Peyer's patch (tissue), 4 donors: ENCODE measurements around the gene GRHL3. TPM values are rescaled to one million over a fixed set of nuclear protein-coding genes. Genes with fewer than 3 reads are reported as not detected.
A peak's percentile ranks its signal among the peaks of the same experiment; 100 is the strongest.

ENCODE experiments used
- DNase-seq, 3 donors: peaks; one replicate each; pipeline ENCODE4 v3.0.0-alpha.2; 2017 to 2019
- H3K27ac ChIP-seq, 4 donors: fragments of 200-600 bp; sonication (generic); one replicate each; pipeline ENCODE4 v1.5.1; 2016 to 2019
- H3K27me3 ChIP-seq, 2 donors: fragments of 200-600 bp; sonication (generic); one replicate each; pipeline ENCODE4 v1.5.1; 2019
- H3K36me3 ChIP-seq, 3 donors: fragments of 200-600 bp; sonication (generic); one replicate each; pipeline ENCODE4 v1.5.1; 2016 to 2019
- H3K4me1 ChIP-seq, 4 donors: fragments of 200-600 bp; sonication (generic); one replicate each; pipeline ENCODE4 v1.5.1; 2016 to 2019
- H3K4me3 ChIP-seq, 4 donors: fragments of 200-600 bp; sonication (generic); 1 replicate in 3 of 4; 2 replicates in 1 of 4; pipeline ENCODE4 v1.5.1; 2016 to 2019; ENCODE audit warnings: mild to moderate bottlenecking in 1 of 4
- H3K9me3 ChIP-seq, 4 donors: fragments of 200-600 bp; sonication (generic); one replicate each; pipeline ENCODE4 v1.5.1; 2016 to 2019; ENCODE audit warnings: mild to moderate bottlenecking in 1 of 4
- CTCF ChIP-seq, 6 experiments: fragments of 450-650 bp in 4 of 6; fragments of 200-600 bp in 2 of 6; sonication (generic) in 1 of 6; IDR thresholded peaks; one replicate each; pipeline ENCODE4 v1.5.1; 2017 to 2019; ENCODE audit warnings: antibody characterized with exemption in 6 of 6, mild to moderate bottlenecking in 3 of 6, moderate library complexity in 1 of 6
- POLR2A ChIP-seq, 2 donors: fragments of 450-650 bp; IDR thresholded peaks; one replicate each; pipeline ENCODE4 v1.5.1; 2017; ENCODE audit warnings: antibody characterized with exemption in 2 of 2, mild to moderate bottlenecking in 2 of 2, moderate library complexity in 2 of 2
- total RNA-seq, 4 donors: library from RNA; depleted of rRNA; stranded (reverse); fragments of >200 nt; gene quantifications; one replicate each; pipeline ENCODE4 v1.1.0, GENCODE V29; 2016

Gene GRHL3
- total RNA-seq, 4 donors from 2014 or later = 0.35 to 1.1 (median 0.66) TPM; not detected in 1

GRCh38 chr1:24364605-24364974 lies 45.4 kb downstream of the GRHL3 start:
- Histone ChIP-seq H3K9me3 (no peaks in the 10 kb centered on the region), H3K27me3 (no peaks in the 10 kb centered on the region), H3K4me1 (peaks cover 0 to 17% (median 0%) of the 10 kb centered on the region in 4 donors), H3K36me3 (peaks cover 0 to 15% (median 0%) of the 10 kb centered on the region in 3 donors), H3K27ac (peak overlapping the region in 1 of 4 donors; percentile 52), H3K4me3 (no peak overlapping the region)
- DNase-seq = peak in 2 of 3 donors; percentile 64 to 65
- TF ChIP-seq POLR2A (IDR thresholded peaks at IDR 0.05) (no peak), CTCF (IDR thresholded peaks at IDR 0.05) (no peak)

- Histone ChIP-seq H3K4me1 (peaks cover 0 to 17% (median 0%) of the 10 kb centered on the region in 4 donors), H3K27ac (peak overlapping the region in 1 of 4 donors; percentile 52), H3K9me3 (no peaks in the 10 kb centered on the region), H3K36me3 (peaks cover 0 to 9% (median 0%) of the 10 kb centered on the region in 3 donors), H3K27me3 (no peaks in the 10 kb centered on the region), H3K4me3 (no peak overlapping the region)
- TF ChIP-seq CTCF (IDR thresholded peaks at IDR 0.05) (no peak), POLR2A (IDR thresholded peaks at IDR 0.05) (no peak)
- no peak for DNase-seq
Measured at GRCh38 chr1:24364975-24365678, 46.0 kb downstream of the GRHL3 start.

- Histone ChIP-seq H3K27me3 (no peaks in the 10 kb centered on the region), H3K27ac (no peak overlapping the region), H3K4me3 (no peak overlapping the region), H3K9me3 (no peaks in the 10 kb centered on the region), H3K4me1 (peaks cover 0 to 17% (median 0%) of the 10 kb centered on the region in 4 donors), H3K36me3 (peaks cover 0 to 7% (median 0%) of the 10 kb centered on the region in 3 donors)
- DNase-seq = no peak
- no peak for TF ChIP-seq POLR2A (IDR thresholded peaks at IDR 0.05)
Measured at GRCh38 chr1:24366707-24367106, 47.5 kb downstream of the GRHL3 start.

GRCh38 chr1:24369199-24369598 lies 50.0 kb downstream of the GRHL3 start:
- Histone ChIP-seq H3K4me3 (no peak overlapping the region), H3K4me1 (peaks cover 0 to 15% (median 0%) of the 10 kb centered on the region in 4 donors), H3K36me3 (peaks cover 0 to 17% (median 0%) of the 10 kb centered on the region in 3 donors), H3K9me3 (no peaks in the 10 kb centered on the region), H3K27ac (no peak overlapping the region), H3K27me3 (no peaks in the 10 kb centered on the region)
- no peak for TF ChIP-seq POLR2A (IDR thresholded peaks at IDR 0.05)
- no peak for TF ChIP-seq CTCF (IDR thresholded peaks at IDR 0.05)
- DNase-seq = no peak

- no peaks in the 10 kb centered on the region for H3K9me3 ChIP-seq
- no peak overlapping the region for H3K4me3 ChIP-seq
- H3K27ac ChIP-seq = no peak overlapping the region
- H3K4me1 ChIP-seq = peaks cover 0 to 10% (median 0%) of the 10 kb centered on the region in 4 donors
- DNase-seq = no peak
- TF ChIP-seq POLR2A (IDR thresholded peaks at IDR 0.05) (no peak), CTCF (IDR thresholded peaks at IDR 0.05) (no peak)
- peaks cover 0 to 17% (median 0%) of the 10 kb centered on the region in 3 donors for H3K36me3 ChIP-seq
- no peaks in the 10 kb centered on the region for H3K27me3 ChIP-seq
Measured at GRCh38 chr1:24369801-24370200, 50.6 kb downstream of the GRHL3 start.

GRCh38 chr1:24373044-24373443 lies 53.9 kb downstream of the GRHL3 start:
- Histone ChIP-seq H3K27me3 (no peaks in the 10 kb centered on the region), H3K4me3 (no peak overlapping the region), H3K9me3 (no peaks in the 10 kb centered on the region), H3K27ac (peak overlapping the region in 1 of 4 donors; percentile 52), H3K36me3 (peaks cover 0 to 28% (median 0%) of the 10 kb centered on the region in 3 donors), H3K4me1 (no peaks in the 10 kb centered on the region)
- peak in 2 of 3 donors; percentile 72 to 74 for DNase-seq
- no peak for TF ChIP-seq POLR2A (IDR thresholded peaks at IDR 0.05)
- TF ChIP-seq CTCF (IDR thresholded peaks at IDR 0.05) = no peak
